ENCODE measurements around the gene CST1.

DNA sequence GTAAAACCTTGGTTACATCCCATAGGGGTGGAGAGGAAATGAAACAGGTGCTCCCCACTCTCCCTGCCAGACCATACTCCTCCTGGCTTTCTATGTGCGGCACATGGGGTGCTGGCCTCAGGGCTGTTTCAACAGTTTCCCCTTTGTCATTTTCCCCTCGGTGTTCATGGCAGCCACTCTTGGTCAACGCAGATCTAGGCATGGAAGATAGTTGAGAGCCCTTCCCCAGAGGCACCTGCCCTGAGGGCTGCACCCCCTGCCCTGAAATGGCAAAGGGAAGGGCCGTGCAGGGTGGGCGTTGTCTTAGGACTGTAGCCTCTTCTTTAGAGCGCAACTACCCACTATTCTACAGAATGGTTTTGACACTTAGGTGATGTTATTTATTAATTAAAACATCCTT is 4.4 kb downstream of the CST1 start:
- TF ChIP-seq POLR2A (IDR thresholded peaks at IDR 0.05; ENCODE audit: low read depth, low read length) (no peak), TAF1 (IDR thresholded peaks at IDR 0.05; ENCODE audit: borderline replicate concordance, low read depth, low read length) (no peak)
